Left colon (tissue), 2 donors: ENCODE data around the gene MEF2B. TPM values are rescaled to one million over a fixed set of nuclear protein-coding genes. Genes with fewer than 3 reads are reported as not detected.
"Not testable (repeated sequence)": the region's sequence is repeated elsewhere in the genome, so short reads cannot be mapped to it uniquely, and the experiment has no call there.

Experiments
- ATAC-seq: fragments of 200-7000 bp; cut with Tn5 transposase; one replicate; pipeline ENCODE4 v1.9.1; 2020; ENCODE audit warnings: mild to moderate bottlenecking, moderate library complexity
- DNase-seq, 2 donors: peaks; one replicate each; pipeline ENCODE4 v3.0.0-alpha.2; 2020
- intact Hi-C, 2 donors: fragments of 100-400 bp; cut with DNase I in 1 of 2; cut with micrococcal nuclease in 1 of 2; formaldehyde crosslinking; loops; one replicate each; pipeline versions ENCODE4 v1.11.2 to v1.14.0; 2022; cut with DNase I, micrococcal nuclease
- total RNA-seq, 2 donors: library from RNA; stranded (reverse); fragmentation: NEBNext Ultra II Directional; extraction: Animal tissue kit (Norgen Biotek cat#: 25700); gene quantifications; one replicate each; pipeline ENCODE4 v1.2.1, GENCODE V29; 2021
- donor health status: DM: no; HTN: no; CAD: no.
- donor health status: DM: yes; HTN: yes; CAD: no.

The MEF2B gene
- total RNA-seq, 2 donors from 2014 or later, result 1.4 to 3.5 TPM

DNA sequence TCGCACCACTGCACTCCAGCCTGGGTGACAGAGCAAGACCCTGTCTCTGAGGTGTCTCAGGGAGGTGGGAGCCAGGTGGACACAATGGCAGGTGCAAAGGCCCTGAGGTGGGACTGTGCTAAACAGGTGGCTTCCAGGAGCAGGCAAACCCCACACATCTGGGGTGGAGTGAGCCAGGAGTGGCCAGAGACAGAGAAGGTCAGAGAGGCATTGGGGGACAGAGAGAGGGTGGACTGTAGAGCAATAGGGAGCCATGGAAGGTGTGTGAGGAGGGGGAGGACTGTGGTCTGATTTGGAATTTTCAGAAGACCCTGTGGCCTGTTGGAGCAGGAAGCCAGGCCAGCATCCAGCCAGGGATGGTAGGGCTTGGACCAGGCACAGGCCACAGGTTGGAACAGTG is 4.7 kb downstream of the MEF2B start:
- intact Hi-C loops, result no loop called here
- DNase-seq, result no peak

GRCh38 chr19:19162495-19162894 is 7.6 kb downstream of the MEF2B start:
- DNase-seq (no peak), ATAC-seq (no peak)
- intact Hi-C loops, result no loop called here

More for the DNA sequence above, 4.7 kb downstream of the MEF2B start:
- ATAC-seq, result no peak

GRCh38 chr19:19160461-19161035 is 9.5 kb downstream of the MEF2B start:
- no peak for DNase-seq
- intact Hi-C loops, result no loop called here
- ATAC-seq, result no peak

DNA sequence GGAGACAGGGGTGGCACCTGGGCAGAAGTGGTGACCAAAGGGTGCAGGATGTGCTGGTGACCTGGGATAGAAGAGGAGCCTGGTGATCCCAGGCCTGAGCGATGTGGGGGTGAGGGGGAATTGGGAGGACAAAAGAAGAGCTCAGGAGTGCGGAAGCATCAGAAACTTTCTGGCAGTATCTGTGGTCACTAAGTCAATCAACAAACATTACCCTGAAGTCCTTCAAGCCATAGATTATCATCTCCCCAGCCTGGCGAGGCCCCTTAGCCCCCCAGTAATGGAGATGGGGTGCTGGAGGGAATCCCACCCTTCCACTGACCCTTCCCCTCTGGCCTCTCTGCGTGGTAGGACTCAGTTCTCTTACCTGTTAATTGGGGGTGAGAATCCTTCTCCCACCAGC is 10.5 kb downstream of the MEF2B start:
- DNase-seq, result no peak
- ATAC-seq, result no peak
- intact Hi-C loops, result no loop called here

GRCh38 chr19:19157808-19158207 is 12.3 kb downstream of the MEF2B start:
- DNase-seq (no peak), ATAC-seq (no peak)
- intact Hi-C loops, result no loop called here

DNA sequence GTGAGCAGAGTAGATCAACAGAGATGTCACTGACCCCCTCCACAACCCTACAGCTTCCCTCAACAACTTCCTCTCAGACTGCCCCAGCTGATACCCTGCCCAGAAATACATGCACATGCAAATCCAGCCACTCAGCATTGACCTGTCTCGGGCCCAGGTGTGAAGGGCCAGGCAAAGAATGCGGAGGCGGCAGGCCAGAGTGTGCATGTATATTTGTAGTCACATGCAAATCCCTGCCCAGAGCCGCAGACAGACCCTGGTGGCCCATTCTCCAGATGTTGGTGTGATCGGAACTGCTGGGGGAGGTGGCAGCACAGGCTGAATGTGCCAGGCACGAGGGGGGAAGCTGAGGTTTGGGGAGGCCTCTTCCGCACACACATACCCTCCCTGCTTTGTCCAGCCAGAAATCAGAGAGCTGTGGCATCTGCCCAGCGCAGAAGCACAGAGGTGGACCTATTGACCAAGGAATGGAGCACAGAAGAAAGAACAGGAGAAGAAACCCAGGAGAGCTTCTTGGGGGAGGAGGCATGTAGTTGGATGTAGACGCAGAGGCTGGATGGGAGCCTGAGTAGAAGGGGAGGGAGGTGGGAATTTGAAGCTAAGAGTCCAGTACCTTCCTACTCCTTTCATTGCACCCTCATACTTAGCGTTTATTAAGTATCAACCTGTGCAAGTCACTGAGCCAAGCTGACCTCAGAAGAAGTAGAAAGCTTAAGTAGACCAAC is 14.4 kb downstream of the MEF2B start:
- peak; percentile 14 for ATAC-seq
- peak; percentile 30 to 54 for DNase-seq
- intact Hi-C loops, result no loop called here

DNA sequence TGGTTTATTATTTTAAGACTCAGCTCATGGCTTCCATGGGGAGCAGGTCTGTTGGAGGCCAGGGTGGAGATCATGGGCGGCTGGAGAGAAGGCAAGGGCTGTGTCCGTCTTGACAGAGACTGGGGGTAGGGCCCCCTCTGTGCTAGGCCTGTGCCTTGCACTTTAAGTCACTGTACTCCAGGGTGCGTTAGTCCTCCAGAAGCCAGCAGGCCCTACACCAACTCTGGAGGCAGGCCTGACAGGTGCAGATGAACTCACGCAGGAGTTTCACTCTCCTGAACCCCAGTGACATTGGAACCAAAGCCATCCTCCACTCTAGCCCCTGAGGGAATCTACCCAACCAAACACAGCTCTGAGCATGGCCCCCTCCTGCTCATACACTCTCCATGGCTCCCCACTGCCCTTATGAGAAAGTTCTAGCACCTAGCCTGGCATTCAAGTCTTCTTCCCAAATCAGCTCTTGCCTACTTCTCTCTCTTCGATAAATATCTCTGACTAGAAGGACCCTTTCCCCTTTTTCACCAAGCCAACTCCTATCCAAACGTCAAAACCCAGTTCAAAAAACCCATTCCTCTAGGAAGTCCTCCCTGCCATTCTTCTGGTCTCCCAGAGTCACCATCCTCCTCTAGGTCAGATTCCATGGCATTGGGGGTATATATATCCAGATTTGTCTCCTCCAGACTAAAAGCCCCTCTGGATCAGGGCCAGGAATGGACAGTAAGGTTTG is 15.1 kb downstream of the MEF2B start:
- DNase-seq (no peak), ATAC-seq (no peak)
- intact Hi-C loops, result no loop called here

DNA sequence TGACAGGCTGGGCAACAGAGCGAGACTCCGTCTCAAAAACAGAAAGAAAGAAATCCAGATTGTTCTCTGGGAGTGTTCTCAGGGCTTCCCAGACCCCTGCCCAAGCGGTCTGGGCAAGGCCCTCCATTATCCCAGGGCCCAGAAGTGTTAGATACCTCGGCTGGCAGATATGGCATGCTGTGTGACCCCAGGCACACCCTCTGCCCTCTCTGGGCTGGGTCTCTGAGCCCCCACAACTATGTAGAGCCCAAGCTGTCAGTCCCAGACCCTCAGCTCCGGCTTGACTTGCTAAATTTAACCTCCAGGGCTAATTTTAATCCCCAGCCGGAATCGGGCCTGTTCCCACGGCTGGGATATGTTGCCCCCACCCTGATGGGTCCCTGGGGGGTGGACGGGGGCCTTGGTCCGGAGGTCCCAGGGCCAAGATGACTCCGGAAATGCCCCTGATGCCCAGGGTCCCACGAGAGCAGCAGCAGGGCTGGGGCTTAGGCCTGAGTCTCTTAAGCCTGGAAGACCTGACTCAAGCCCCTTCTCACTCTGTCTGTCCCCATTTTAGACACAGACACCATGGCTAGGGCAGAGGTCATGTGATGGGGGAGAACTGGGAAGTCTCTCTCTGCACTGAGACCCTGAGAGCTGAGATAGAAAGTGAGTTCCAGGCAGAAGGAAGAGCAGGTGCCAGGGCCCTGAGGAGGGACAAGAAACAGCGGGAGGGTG is 17.2 kb downstream of the MEF2B start:
- intact Hi-C loops, result no loop called here
- no peak for ATAC-seq

DNA sequence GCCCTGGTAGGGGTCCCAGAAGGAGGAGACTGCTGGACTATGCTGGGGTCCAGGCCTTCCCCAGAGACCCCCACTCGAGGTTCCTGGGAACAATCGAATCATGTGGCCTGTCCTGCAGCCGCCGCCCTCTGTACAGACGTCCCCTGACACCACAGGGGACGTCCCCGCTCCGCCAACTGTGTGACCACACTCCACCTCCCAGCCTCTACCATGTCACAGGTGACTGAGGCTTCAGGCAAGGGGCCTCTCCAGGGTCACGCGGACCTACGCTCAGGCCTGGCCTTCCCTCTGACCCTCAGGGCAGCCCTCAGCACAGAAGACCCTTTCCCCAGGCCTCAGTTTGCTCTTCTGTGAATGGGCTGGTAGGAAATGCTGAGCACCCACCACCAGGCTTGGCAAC is 18.6 kb downstream of the MEF2B start:
- ATAC-seq (no peak), DNase-seq (peak in 1 of 2 donors; percentile 42)
- intact Hi-C loops, result no loop called here

More for the DNA sequence above, 17.2 kb downstream of the MEF2B start:
- no peak for DNase-seq

DNA sequence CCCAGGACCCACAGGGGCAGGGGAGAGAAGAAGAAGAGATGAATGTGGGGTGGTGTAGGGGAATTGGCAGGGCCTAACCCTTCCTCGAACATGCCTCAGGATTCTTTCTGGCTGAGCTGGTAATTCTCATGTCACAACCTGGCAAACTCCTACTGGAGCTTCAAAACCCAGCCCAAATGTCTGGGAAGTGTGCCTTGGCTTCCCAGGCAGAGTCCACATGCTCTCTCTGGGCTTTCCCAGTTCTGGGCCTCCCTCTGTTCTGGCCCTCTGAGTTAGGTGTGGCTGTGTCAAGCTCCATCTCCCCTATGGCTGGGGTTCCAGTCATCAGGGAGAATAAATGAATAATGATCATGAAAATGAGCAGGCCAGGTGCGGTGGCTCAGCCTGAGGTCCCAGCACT is 20.6 kb downstream of the MEF2B start:
- ATAC-seq (no peak), DNase-seq (no peak)
- intact Hi-C loops, result loop anchor here in 1 of 2 donors (10.0 kb wide), 1 partner anchor 95 kb away; no protein-coding TSS in a partner anchor

- ATAC-seq, DNase-seq: not testable (repeated sequence)
- intact Hi-C loops, result loop anchor here in 1 of 2 donors (10.0 kb wide), 1 partner anchor 94 kb away; no protein-coding TSS in a partner anchor
Measured at GRCh38 chr19:19148504-19148903, 21.6 kb downstream of the MEF2B start.

DNA sequence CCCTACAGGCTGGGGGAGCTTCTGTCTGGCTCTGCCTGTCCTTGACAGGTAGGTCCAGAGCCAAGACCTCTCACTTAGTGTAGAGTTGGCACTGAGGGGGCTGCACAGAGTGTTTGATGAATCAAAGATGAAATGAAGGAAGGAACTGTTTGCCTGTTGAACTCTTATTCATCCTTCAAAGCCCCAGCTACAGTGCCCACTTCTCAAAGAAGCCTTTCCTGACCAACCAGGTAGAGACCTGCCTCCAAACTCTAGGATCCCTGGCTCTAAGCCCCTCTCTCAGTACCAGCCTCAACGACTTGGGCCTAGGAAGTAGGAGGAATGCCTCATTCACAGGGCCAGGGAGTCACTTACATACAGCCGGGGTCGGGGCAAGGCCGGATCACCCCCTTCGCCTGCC is 22.7 kb downstream of the MEF2B start:
- intact Hi-C loops, result loop anchor here in 1 of 2 donors (10.0 kb wide), 1 partner anchor 93 kb away; no protein-coding TSS in a partner anchor
- ATAC-seq (no peak), DNase-seq (no peak)

DNA sequence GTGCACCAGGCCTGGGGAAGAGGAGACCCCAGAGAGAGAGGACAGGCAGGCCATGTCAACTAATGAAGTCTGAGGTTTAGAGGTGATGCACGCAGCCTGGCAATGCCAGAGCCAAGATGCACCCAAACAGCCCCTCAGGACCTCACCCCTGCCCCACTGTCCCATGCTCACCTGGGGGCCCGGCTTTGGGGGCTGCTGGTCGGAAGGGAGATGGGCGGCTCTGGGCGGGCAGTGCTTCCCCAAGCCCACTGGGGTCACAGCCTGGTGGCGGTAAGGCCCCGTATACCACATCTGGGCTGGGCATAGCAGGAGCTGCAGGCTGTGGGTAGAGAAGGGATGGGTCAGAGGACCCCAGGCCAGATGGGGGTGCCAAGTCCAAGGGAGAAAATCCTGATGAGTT is 23.2 kb downstream of the MEF2B start:
- ATAC-seq, result no peak
- intact Hi-C loops, result loop anchor here in 1 of 2 donors (10.0 kb wide), 1 partner anchor 92 kb away; no protein-coding TSS in a partner anchor
- DNase-seq, result no peak

DNA sequence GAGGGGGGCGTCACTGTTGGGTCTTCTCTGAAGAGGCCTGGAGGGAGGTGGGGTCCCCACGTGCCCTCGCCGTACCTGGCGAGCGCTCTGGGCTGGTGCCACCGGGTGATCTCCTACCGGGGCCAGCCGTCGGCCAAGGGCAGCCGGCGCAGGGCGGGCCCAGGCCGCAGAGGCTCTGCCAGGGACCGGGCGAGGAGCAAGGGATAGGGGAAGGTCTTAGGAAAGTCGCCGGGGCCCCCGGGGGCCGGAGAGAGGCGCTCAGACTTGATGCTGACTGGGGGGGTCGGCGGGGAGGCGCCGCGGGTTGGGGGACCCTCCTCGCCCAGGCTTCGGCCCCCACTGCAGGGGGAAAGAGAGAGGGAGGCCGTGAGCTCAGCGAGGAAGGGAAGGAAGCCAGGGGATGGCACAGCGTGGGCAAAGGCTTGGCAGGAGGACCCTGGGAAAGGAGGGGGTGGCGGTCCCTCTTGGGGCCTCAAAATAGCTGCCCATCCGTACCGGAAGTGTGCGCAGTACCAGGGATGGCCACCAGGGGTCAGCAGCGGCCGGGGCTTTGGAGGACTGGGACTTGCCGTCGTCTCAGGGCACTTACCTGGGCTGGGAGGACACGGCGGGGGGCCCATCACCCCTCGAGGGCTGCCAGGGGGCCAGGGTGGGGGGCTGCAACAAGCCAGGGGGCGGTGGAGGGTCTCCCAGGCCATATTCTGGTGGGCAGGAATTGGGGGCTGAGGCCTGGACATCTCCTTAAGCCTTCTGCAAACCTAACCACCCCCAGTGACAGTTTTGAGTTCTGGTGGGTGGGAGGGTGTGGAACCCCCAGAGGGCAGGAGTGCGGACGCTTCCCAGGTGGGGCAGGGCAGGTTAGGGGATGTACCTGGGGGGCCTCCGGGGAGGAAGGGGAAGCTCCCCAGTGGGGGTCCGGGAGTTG is 24.1 kb downstream of the MEF2B start:
- ATAC-seq, result peak; percentile 83
- intact Hi-C loops, result loop anchor here in 1 of 2 donors (10.0 kb wide), 1 partner anchor 91 kb away; no protein-coding TSS in a partner anchor
- peak; percentile 57 to 87 for DNase-seq

- peak; percentile 18 for ATAC-seq
- intact Hi-C loops, result loop anchor here in 1 of 2 donors (10.0 kb wide), 1 partner anchor 90 kb away; no protein-coding TSS in a partner anchor
- DNase-seq, result no peak
Measured at GRCh38 chr19:19145281-19145680, 24.8 kb downstream of the MEF2B start.

DNA sequence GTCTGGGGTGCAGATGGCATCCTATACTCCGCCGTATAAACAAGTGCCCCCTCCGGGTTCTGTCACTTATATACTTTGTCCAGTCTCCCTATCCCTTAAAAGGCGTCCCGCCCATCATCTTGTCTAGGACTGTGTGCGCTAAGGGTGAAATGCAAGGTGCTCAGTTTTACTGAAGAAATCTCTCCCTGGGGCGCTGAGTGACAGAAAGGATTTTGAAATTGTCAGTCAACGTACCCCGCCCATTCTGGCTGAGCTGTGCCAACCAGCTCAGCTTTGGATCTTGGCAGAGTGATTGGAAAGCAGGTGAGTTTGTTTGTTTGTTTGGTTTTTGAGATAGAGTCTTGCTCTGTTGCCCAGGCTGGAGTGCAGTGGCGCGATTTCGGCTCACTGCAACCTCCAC is 27.7 kb downstream of the MEF2B start:
- DNase-seq, result no peak
- ATAC-seq, result no peak
- intact Hi-C loops, result loop anchor here in 1 of 2 donors (10.0 kb wide), 1 partner anchor 88 kb away; no protein-coding TSS in a partner anchor

GRCh38 chr19:19140476-19140875 is 29.6 kb downstream of the MEF2B start:
- DNase-seq (no peak), ATAC-seq (no peak)
- intact Hi-C loops, result loop anchor here in 1 of 2 donors (10.0 kb wide), 1 partner anchor 86 kb away; no protein-coding TSS in a partner anchor

DNA sequence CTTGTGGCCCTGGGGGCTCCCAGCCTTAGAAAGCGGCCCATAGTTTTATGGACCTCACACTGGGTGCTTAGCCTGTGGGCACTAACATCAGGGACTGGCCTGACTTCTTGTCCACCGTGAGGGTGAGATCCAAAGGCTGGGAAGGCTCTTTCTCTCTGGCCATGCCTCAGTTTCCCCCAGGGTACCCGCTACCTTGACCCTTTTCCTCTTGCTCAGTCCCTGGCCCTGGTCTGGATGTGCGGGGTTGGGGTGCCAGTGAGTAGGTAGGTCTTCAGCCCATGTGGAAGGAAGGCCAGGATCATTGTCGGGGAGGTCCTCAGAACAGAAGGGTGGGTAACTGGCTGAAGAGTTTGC is 30.2 kb downstream of the MEF2B start:
- intact Hi-C loops, result loop anchor here (5.0 to 10.0 kb wide), 2 partner anchors 73 to 85 kb away; no protein-coding TSS in a partner anchor
- ATAC-seq, result no peak

More for the DNA sequence above, 30.2 kb downstream of the MEF2B start:
- no peak for DNase-seq
